H9 (cell line): ENCODE results near the gene APPBP2. TPM values are rescaled to one million over a fixed set of nuclear protein-coding genes. Genes with fewer than 3 reads are reported as not detected.

ENCODE experiments used
- DNase-seq: peaks from one replicate; pipeline ENCODE4 v3.0.0-alpha.2; 2017
- H2AFZ ChIP-seq: one replicate; pipeline ENCODE4 v1.6.1; 2013; ENCODE audit warnings: mild to moderate bottlenecking, low read length, control low read depth, moderate library complexity
- H2AK5ac ChIP-seq: 2 replicates; pipeline ENCODE4 v1.6.1; 2013; ENCODE audit warnings: low read length, control low read depth, mixed read lengths; ENCODE audit not compliant: insufficient read length
- H2BK120ac ChIP-seq: one replicate; pipeline ENCODE4 v1.6.1; 2013; ENCODE audit warnings: low read depth, mild to moderate bottlenecking, low read length, control low read depth, inconsistent platforms; ENCODE audit not compliant: poor library complexity, severe bottlenecking
- H2BK12ac ChIP-seq: 2 replicates; pipeline ENCODE4 v1.6.1; 2013; ENCODE audit warnings: low read length, control low read depth, mixed read lengths, low read depth; ENCODE audit not compliant: insufficient read length
- H2BK15ac ChIP-seq: 2 replicates; pipeline ENCODE4 v1.6.1; 2013; ENCODE audit warnings: low read depth, low read length, control low read depth
- H2BK20ac ChIP-seq: one replicate; pipeline ENCODE4 v1.6.1; 2013; ENCODE audit warnings: low read depth, mild to moderate bottlenecking, low read length, control low read depth, inconsistent platforms; ENCODE audit not compliant: poor library complexity, severe bottlenecking
- H2BK5ac ChIP-seq: 2 replicates; pipeline ENCODE4 v1.6.1; 2013; ENCODE audit warnings: low read length, control low read depth, mixed read lengths; ENCODE audit not compliant: insufficient read length
- H3K14ac ChIP-seq: 2 replicates; pipeline ENCODE4 v1.6.1; 2013; ENCODE audit warnings: low read length, control low read depth; ENCODE audit not compliant: insufficient read depth
- H3K18ac ChIP-seq: 2 replicates; pipeline ENCODE4 v1.6.1; 2013; ENCODE audit warnings: low read depth, mild to moderate bottlenecking, mixed read lengths, low read length, control low read depth; ENCODE audit not compliant: insufficient read length
- H3K23ac ChIP-seq: 2 replicates; pipeline ENCODE4 v1.6.1; 2013; ENCODE audit warnings: low read length, control low read depth, mixed read lengths, low read depth; ENCODE audit not compliant: insufficient read length
- H3K23me2 ChIP-seq: 2 replicates; pipeline ENCODE4 v1.6.1; 2013; ENCODE audit warnings: low read depth, mild to moderate bottlenecking, mixed read lengths, low read length, control low read depth; ENCODE audit not compliant: insufficient read length, poor library complexity, severe bottlenecking
- H3K27ac ChIP-seq: 2 replicates; pipeline ENCODE4 v1.5.1; 2013; ENCODE audit warnings: low read length, control low read depth, mixed read lengths, low read depth; ENCODE audit not compliant: insufficient read length
- H3K27me3 ChIP-seq: 2 replicates; pipeline ENCODE4 v1.6.1; 2013; ENCODE audit warnings: low read length, control low read depth, inconsistent platforms; ENCODE audit not compliant: insufficient read depth
- H3K4ac ChIP-seq: 2 replicates; pipeline ENCODE4 v1.6.1; 2013; ENCODE audit warnings: low read depth, mild to moderate bottlenecking, control low read depth, inconsistent platforms, low read length, moderate library complexity
- H3K4me1 ChIP-seq: 2 replicates; pipeline ENCODE4 v1.6.1; 2013; ENCODE audit warnings: low read length, control low read depth, inconsistent platforms; ENCODE audit not compliant: insufficient read depth
- H3K4me2 ChIP-seq: 2 replicates; pipeline ENCODE4 v1.6.1; 2013; ENCODE audit warnings: low read length, control low read depth, mixed read lengths; ENCODE audit not compliant: insufficient read length, insufficient read depth
- H3K56ac ChIP-seq: 2 replicates; pipeline ENCODE4 v1.6.1; 2013; ENCODE audit warnings: low read depth, mild to moderate bottlenecking, mixed read lengths, low read length, control low read depth; ENCODE audit not compliant: insufficient read length
- H3K79me1 ChIP-seq: 2 replicates; pipeline ENCODE4 v1.6.1; 2013; ENCODE audit warnings: low read depth, mild to moderate bottlenecking, moderate library complexity, low read length, control low read depth, inconsistent platforms; ENCODE audit not compliant: insufficient read depth, poor library complexity, severe bottlenecking
- H3K79me2 ChIP-seq: 2 replicates; pipeline ENCODE4 v1.6.1; 2013; ENCODE audit warnings: low read length, control low read depth, inconsistent platforms; ENCODE audit not compliant: insufficient read depth
- H3K9ac ChIP-seq: 2 replicates; pipeline ENCODE4 v1.6.1; 2013; ENCODE audit warnings: low read length, control low read depth, mixed read lengths; ENCODE audit not compliant: insufficient read length; ENCODE audit errors: extremely low read depth
- H3K9me3 ChIP-seq: one replicate; pipeline ENCODE4 v1.6.1; 2013; ENCODE audit warnings: low read depth, low read length, inconsistent platforms; ENCODE audit not compliant: control insufficient read depth
- H3T11ph ChIP-seq: one replicate; pipeline ENCODE4 v1.6.1; 2013; ENCODE audit warnings: mild to moderate bottlenecking, low read length, control low read depth, inconsistent platforms
- H4K20me1 ChIP-seq: one replicate; pipeline ENCODE4 v1.6.1; 2013; ENCODE audit not compliant: control insufficient read depth, insufficient read length, insufficient read depth
- H4K5ac ChIP-seq: 2 replicates; pipeline ENCODE4 v1.6.1; 2013; ENCODE audit warnings: low read depth, mild to moderate bottlenecking, mixed read lengths, low read length, control low read depth; ENCODE audit not compliant: insufficient read length
- H4K8ac ChIP-seq: replicated peaks from 2 replicates; pipeline ENCODE4 v1.6.1; 2013; ENCODE audit warnings: low read length, control low read depth, mixed read lengths, low read depth; ENCODE audit not compliant: insufficient read length
- H4K91ac ChIP-seq: 2 replicates; pipeline ENCODE4 v1.6.1; 2013; ENCODE audit warnings: low read depth, mild to moderate bottlenecking, moderate library complexity, mixed read lengths, low read length, control low read depth; ENCODE audit not compliant: insufficient read length
- H3K27ac Mint-ChIP-seq, 3 experiments: 2 replicates in 2 of 3; 3 replicates in 1 of 3; pipeline ENCODE4 v1.8.0; 2020 to 2021; ENCODE audit warnings: mixed read lengths in 3 of 3, mild to moderate bottlenecking in 1 of 3, moderate library complexity in 1 of 3
- H3K27me3 Mint-ChIP-seq: 2 replicates; pipeline ENCODE4 v1.8.0; 2021; ENCODE audit warnings: low read depth, mild to moderate bottlenecking, moderate library complexity, mixed read lengths
- H3K36me3 Mint-ChIP-seq, 3 experiments: 2 replicates in 2 of 3; 3 replicates in 1 of 3; pipeline ENCODE4 v1.8.0; 2020 to 2021; ENCODE audit warnings: low read depth in 3 of 3, mixed read lengths in 3 of 3; ENCODE audit not compliant: insufficient read depth in 1 of 3
- H3K4me1 Mint-ChIP-seq, 2 experiments: 2 replicates each; pipeline ENCODE4 v1.8.0; 2020; ENCODE audit warnings: mixed read lengths in 2 of 2
- H3K4me3 Mint-ChIP-seq, 2 experiments: 2 replicates in 1 of 2; 3 replicates in 1 of 2; pipeline ENCODE4 v1.8.0; 2020 to 2021; ENCODE audit warnings: mild to moderate bottlenecking in 2 of 2, mixed read lengths in 2 of 2, moderate library complexity in 1 of 2
- H3K9me3 Mint-ChIP-seq, 2 experiments: 2 replicates in 1 of 2; 3 replicates in 1 of 2; pipeline ENCODE4 v1.8.0; 2020; ENCODE audit warnings: mild to moderate bottlenecking in 2 of 2, mixed read lengths in 2 of 2, moderate library complexity in 1 of 2
- CTCF ChIP-seq: fragments of 200-600 bp; sonication (generic); conservative IDR thresholded peaks from 3 replicates; pipeline ENCODE4 v1.8.0; 2021; ENCODE audit warnings: antibody characterized with exemption, mild to moderate bottlenecking
- WGBS: extraction: QIAGEN DNeasy Blood & Tissue Kit; methylation state at CpG from one replicate; pipeline ENCODE4 v1.1.7; 2013; ENCODE audit warnings: missing lambda C conversion rate, low lambda C conversion rate, mixed read lengths; ENCODE audit not compliant: insufficient read length; ENCODE audit errors: extremely low coverage; 5-methylcytosine and 5-hydroxymethylcytosine counted together
- total RNA-seq: library from RNA; stranded (reverse); gene quantifications from 2 replicates; pipeline ENCODE4 v1.2.1, GENCODE V29; 2021

The APPBP2 gene
- total RNA-seq, 1 experiment from 2014 or later: 17.0 TPM

GRCh38 chr17:60502145-60502544 lies 23.9 kb downstream of the APPBP2 start:
- Mint-ChIP-seq H3K4me3 (no peak overlapping the region), H3K9me3 (peaks cover 0 to under 1% of the 10 kb centered on the region in 2 experiments; a peak in 1 of 5 replicates), H3K36me3 (peaks cover 12 to 26% (median 21%) of the 10 kb centered on the region in 3 experiments; a peak in 6 of 7 replicates), H3K27ac (0 out of 7 replicates have a peak overlapping the region, but pooled peaks of 1 of the 3 experiments have one; percentile 44), H3K27me3 (no peaks in the 10 kb centered on the region), H3K4me1 (0 out of 4 replicates have a peak, but pooled peaks cover 0 to 3% of the 10 kb centered on the region in 2 experiments)
- Histone ChIP-seq H3K4me1 (no peaks in the 10 kb centered on the region), H2AFZ (no peak overlapping the region), H3K23me2 (no peaks in the 10 kb centered on the region), H2AK5ac (no peak overlapping the region), H3K14ac (no peak overlapping the region), H4K20me1 (no peaks in the 10 kb centered on the region), H2BK5ac (no peak overlapping the region), H3K9me3 (no peaks in the 10 kb centered on the region), H4K8ac (no peak overlapping the region), H3K27me3 (no peaks in the 10 kb centered on the region), H3K79me1 (peaks cover 7% of the 10 kb centered on the region), H2BK120ac (no peak overlapping the region), H3K9ac (no peak overlapping the region), H2BK12ac (no peak overlapping the region), H3K18ac (no peak overlapping the region), H3K4ac (no peak overlapping the region), H3K4me2 (no peak overlapping the region), H3K23ac (no peak overlapping the region), H3K56ac (no peak overlapping the region), H4K91ac (no peak overlapping the region), H2BK20ac (no peak overlapping the region), H2BK15ac (no peak overlapping the region), H3K79me2 (no peaks in the 10 kb centered on the region; the same call in 1 of the 2 replicates), H3K27ac (no peak overlapping the region), H4K5ac (no peak overlapping the region), H3T11ph (no peak overlapping the region)
- no peak for TF ChIP-seq CTCF
- WGBS: no CpG with 5 or more reads among the region's 4 CpGs
- DNase-seq: no peak
